ENCODE measurements around the gene FBXO30. TPM values are rescaled to one million over a fixed set of nuclear protein-coding genes. Genes with fewer than 3 reads are reported as not detected.

The FBXO30 gene
- total and polyA plus RNA-seq, 10 donors: 2.1 to 11.1 (median 8.7) TPM

DNA sequence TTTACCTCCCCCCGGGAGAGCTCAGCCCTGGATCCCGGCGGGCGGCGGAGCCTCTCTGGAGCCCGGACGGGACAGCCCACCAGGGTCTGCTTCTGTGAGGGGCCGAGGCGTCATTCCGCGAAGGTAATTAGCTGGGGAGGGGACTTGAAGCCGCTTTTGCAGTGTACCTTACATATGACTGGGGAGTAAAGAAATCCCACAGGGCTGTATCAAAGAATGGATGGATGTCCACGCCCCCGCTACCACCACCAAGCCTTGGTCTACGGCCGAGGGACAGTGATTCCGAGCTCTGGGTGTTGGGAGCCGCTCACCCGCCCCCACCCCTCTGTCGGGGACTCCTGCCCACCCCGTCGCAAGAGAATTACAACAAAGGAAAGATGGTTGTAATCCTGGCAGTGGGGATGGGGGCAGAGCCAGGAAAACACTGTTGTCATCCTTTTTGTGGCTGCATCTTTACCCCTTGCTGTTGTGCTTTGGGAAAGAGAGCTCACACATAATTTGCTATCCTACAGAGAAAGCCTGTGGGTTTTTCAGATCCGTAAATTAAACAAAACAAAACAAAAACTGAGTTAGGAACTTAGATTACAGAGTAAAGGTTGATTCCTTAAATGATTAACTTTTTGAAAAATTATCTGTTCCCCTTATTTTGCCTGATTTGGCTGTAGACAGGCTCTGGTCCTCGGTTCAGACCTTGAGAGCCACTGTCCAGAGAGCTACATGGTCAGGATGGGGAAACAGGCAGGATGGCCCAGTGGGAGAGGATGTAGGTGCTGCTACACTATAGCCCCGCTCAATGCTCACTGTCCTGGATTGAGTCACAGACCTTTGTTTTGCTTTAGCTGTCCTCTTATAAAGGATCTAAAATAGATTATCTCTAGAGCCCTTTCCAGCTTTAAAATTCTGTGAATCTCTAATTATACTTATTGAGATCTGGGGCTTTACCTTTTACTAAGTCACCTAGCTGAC is 997 bp upstream of the FBXO30 start:
- peaks cover 18 to 54% (median 41%) of the 10 kb centered on the region in 6 donors for H3K4me1 ChIP-seq
- H3K36me3 ChIP-seq: no peaks in the 10 kb centered on the region
- H3K9me3 ChIP-seq: no peaks in the 10 kb centered on the region
- DNase-seq: no peak
- intact Hi-C loops (cut with DNase I; ENCODE audit: low total_unique reads): no loop called here
- H3K27me3 ChIP-seq (replicated peaks in 1 of 7): no peaks in the 10 kb centered on the region
- WGBS, 5 donors: 6 to 11% (median 8%) methylated on average over 19 to 25 of the region's 25 CpGs
- TF ChIP-seq POLR2AphosphoS5 (IDR thresholded peaks at IDR 0.05): no peak
- TF ChIP-seq, protein P1, sequence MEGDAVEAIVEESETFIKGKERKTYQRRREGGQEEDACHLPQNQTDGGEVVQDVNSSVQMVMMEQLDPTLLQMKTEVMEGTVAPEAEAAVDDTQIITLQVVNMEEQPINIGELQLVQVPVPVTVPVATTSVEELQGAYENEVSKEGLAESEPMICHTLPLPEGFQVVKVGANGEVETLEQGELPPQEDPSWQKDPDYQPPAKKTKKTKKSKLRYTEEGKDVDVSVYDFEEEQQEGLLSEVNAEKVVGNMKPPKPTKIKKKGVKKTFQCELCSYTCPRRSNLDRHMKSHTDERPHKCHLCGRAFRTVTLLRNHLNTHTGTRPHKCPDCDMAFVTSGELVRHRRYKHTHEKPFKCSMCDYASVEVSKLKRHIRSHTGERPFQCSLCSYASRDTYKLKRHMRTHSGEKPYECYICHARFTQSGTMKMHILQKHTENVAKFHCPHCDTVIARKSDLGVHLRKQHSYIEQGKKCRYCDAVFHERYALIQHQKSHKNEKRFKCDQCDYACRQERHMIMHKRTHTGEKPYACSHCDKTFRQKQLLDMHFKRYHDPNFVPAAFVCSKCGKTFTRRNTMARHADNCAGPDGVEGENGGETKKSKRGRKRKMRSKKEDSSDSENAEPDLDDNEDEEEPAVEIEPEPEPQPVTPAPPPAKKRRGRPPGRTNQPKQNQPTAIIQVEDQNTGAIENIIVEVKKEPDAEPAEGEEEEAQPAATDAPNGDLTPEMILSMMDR (IDR thresholded peaks at IDR 0.05 in 8 of 11, conservative IDR thresholded peaks at IDR 0.05 in 3 of 11): peak in 1 of 11 experiments; percentile 4
- H3K4me3 ChIP-seq: peak overlapping the region; percentile 57 to 84 (median 77)
- H3K27ac ChIP-seq: peak overlapping the region; percentile 77 to 97 (median 95)

DNA sequence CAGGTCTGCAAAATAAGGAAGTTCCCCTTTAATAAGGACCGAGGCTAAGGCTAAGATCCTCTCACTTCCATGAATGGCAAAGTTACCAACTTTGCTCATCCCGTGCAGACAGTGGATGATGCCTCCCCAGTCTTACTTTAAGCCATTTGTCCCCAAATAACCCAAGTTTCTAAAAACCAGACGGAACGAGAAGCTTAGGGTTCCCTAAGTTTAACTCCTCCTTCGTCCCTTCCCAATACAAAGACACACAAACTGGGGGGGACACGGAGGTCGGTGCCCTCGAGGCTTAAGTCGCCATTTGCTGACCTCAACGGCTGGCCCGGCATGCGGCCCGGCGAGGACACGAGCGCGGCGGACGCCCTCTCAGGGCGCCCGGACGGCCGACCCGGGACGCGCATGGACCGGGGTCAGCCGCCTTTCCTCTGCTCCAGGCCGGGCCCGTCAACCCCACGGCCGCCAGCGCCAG is 527 bp downstream of the FBXO30 start:
- intact Hi-C loops (cut with DNase I; ENCODE audit: low total_unique reads): no loop called here

DNA sequence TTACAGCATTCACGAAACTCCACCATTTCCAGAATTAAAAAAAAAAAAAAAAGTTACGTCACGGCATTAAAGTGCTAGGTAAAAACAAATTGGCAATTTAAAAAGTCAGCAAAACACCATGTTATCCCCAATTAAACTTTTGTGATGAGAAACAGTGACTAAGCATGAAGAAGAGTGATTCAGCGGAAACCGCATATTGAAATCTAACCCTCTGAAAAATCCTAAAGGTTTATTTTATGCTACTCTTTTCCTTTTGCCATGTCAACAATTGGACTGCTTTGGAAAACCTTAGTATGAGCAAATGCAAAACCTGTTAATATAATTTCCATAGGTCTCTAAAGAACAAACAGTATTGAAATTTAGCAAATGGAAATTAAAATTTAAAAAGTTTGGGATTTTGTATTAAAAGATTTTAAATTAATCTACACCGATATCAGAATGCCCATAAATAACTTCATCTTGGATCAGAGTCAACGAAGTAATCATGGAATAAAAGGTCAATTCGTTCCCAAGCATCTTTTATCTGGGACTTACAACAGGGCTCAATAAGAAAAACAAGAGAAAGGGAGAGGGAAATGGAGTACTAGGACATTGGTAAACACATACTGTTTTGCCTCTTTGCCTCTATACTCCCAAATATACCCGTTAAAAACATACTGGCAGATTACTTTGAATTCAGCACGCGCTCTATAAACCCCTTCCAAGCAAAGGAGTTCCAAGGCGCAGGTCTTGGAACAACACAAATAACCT is 1.1 kb downstream of the FBXO30 start:
- Histone ChIP-seq H3K27me3 (replicated peaks in 1 of 7) (no peaks in the 10 kb centered on the region), H3K4me3 (peak overlapping the region; percentile 57 to 84 (median 77)), H3K4me1 (peaks cover 18 to 69% (median 50%) of the 10 kb centered on the region in 6 donors), H3K9me3 (no peaks in the 10 kb centered on the region), H3K27ac (peak overlapping the region; percentile 77 to 97 (median 95)), H3K36me3 (no peaks in the 10 kb centered on the region)
- 13 to 18% (median 15%) methylated on average over 12 of the region's 12 CpGs for WGBS, 5 donors
- no peak for DNase-seq
- TF ChIP-seq, protein P1 (IDR thresholded peaks at IDR 0.05 in 8 of 11, conservative IDR thresholded peaks at IDR 0.05 in 3 of 11): no peak
- TF ChIP-seq POLR2A (IDR thresholded peaks at IDR 0.05) (no peak), POLR2AphosphoS5 (IDR thresholded peaks at IDR 0.05) (no peak)
- intact Hi-C loops (cut with DNase I; ENCODE audit: low total_unique reads): no loop called here

More for the DNA sequence above, 527 bp downstream of the FBXO30 start:
- Histone ChIP-seq H3K27ac (peak overlapping the region; percentile 77 to 97 (median 95)), H3K9me3 (no peaks in the 10 kb centered on the region), H3K27me3 (replicated peaks in 1 of 7) (no peaks in the 10 kb centered on the region), H3K36me3 (no peaks in the 10 kb centered on the region), H3K4me3 (peak overlapping the region; percentile 57 to 84 (median 77)), H3K4me1 (peaks cover 18 to 69% (median 49%) of the 10 kb centered on the region in 6 donors)
- no peak for DNase-seq
- WGBS, 5 donors: 0 to 3% (median 1%) methylated on average over 8 to 33 of the region's 33 CpGs
- TF ChIP-seq POLR2AphosphoS5 (IDR thresholded peaks at IDR 0.05): no peak
- TF ChIP-seq, protein P1 (IDR thresholded peaks at IDR 0.05 in 8 of 11, conservative IDR thresholded peaks at IDR 0.05 in 3 of 11): no peak

Data from spleen (tissue), 11 donors.